ENCODE measurements around the gene OR4K13.

Gene OR4K13, protein sequence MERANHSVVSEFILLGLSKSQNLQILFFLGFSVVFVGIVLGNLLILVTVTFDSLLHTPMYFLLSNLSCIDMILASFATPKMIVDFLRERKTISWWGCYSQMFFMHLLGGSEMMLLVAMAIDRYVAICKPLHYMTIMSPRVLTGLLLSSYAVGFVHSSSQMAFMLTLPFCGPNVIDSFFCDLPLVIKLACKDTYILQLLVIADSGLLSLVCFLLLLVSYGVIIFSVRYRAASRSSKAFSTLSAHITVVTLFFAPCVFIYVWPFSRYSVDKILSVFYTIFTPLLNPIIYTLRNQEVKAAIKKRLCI

DNA sequence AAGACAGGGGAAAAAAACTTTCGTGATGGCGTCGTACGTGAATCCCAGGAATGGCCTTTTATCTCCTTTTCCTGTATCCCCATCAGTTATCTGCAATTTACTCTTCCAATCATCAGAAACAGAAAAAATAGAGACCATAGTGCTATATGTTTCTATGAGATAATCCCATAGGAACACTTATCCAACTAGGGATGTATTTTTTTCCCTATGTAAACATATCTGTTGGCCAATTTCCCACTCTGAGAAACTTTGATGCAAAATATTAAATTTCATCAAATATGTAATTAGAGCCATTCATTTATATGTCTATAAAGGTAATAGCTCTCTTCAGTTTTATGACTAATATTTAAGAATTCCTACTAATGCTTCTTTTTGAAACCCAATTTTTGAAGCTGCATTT is at the start of gene OR4K13:
TSS of gene OR4K13 (minus strand) at position 101 of the 400 bp plus-strand sequence. CDS start 1,280 bp downstream, outside the sequence.
- DNase-seq: no peak

DNA sequence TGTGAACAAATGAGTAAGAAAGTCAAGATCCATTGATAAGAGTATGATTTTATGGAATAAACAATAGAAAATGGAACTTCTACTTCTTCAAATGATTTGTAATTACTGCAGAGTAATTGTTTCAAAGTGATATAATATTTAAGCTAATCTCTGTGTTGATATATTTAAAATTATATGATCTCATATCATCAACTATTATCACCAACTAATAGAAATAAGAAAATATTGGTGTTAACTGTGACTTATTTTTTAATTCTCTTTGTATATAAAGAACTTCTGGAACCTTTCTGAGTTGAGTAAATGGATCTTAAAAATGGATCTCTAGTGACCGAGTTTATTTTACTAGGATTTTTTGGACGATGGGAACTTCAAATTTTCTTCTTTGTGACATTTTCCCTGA is 23.9 kb upstream of the OR4K13 start, which contains the start of gene OR4L1:
TSS of gene OR4L1 (plus strand) at position 301 of the 400 bp plus-strand sequence. CDS start at position 301, 0 bp downstream.
- DNase-seq: no peak

DNA sequence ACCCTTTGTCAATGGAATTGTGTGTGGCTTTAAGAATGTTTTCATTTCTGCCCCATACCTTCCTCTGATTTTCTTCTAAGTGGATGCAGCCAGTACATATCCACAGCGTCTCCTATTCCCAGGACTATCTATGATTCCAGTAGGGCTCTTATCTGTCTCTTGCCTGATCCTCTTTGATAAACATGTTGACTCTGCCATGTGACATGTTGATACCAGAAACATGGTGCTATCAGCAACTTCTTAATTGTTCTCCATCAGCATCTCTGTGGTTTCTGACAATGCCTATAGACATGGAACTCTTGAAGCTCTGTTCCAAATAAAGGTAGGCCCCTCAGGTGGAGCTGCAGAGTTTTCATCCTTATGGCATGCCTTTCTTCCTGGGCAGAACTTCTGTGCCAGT is 12.4 kb upstream of the OR4K13 start:
- no peak for DNase-seq

DNA sequence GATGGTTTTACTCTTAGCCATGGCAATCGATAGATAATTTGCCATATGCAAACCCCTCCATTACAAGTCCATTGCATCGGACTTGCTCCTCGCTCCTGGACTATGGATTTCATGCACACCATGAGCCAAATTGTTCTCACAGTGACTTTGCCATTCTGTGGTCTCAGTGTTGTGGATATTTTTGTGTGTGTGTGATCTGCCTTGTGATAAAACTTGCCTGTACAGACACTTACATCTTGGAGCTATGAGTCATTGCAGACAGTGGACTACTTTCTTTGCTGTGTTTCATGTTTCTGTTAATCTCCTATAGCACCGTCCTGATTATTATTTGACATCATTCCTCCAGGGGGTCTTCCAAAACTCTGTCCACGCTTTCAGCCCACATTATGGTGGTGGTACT is 8.4 kb upstream of the OR4K13 start:
- no peak for DNase-seq

DNA sequence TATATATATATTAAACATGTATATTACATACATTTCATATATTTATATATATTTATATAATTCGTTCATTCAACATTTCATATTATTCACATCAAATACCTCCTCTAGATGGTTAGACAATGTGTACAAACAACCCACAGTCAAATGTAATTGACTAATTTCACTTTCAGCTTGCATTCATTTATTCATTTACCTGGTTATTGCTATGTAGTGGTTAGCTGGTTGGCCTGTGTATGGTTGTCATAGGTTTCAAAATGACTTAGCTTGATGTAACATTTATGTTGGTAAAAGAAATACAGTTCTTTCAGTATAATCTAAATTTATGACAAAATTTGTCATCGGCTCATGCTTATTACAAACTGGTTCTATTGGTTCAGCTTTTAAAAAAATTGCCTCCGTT is 389 bp downstream of the OR4K13 start:
- no peak for DNase-seq

DNA sequence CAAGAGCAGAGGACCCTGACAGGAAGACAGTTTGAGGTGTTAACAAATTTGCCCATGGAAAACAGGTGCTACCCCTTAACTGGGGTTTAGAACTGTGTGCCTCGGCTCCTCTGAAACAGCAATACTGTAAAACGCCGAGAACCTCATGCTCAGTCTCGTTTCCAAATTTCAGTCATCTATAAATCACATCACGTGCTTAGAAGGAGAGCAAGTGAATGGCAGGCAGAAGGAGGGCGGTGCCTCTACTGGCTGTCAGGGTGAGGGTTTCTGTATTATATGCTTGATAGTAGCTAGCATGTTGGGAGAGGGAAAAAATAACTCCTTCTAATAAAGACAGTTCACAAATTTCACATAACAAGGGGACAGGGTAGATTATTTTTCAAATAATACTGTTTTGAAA is 4.8 kb downstream of the OR4K13 start:
- no peak for DNase-seq

DNA sequence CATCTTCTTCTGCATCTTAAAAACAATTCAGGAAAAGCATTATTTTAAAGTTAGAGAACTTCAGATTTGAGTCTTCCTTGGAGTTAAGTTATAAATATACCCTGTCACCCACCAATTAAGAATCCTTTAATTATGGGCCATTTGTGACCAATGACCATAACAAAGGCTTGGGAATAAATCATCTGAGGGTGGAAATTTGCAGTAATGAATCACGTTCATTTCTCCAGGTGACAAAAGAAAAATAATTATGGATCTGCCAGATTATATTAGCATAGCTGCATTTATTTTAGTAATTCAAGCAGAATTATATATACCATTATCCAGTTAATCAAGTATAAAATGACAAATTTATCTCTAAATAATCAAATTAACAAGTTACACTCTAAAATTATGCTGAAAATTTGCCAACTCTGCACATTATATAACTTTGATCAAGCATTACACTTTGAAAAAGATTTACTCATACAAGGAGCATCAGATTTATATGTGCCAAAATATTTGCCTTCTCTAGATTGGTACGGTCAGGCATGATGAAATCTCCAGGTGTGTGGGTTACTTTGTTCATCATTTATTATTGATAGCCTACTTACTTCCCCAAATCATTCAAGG is 16.5 kb downstream of the OR4K13 start, which contains the start of gene OR4K14:
TSS of gene OR4K14 (minus strand) at position 51 of the 609 bp plus-strand sequence. CDS start 4,114 bp downstream, outside the sequence.
- DNase-seq: no peak

DNA sequence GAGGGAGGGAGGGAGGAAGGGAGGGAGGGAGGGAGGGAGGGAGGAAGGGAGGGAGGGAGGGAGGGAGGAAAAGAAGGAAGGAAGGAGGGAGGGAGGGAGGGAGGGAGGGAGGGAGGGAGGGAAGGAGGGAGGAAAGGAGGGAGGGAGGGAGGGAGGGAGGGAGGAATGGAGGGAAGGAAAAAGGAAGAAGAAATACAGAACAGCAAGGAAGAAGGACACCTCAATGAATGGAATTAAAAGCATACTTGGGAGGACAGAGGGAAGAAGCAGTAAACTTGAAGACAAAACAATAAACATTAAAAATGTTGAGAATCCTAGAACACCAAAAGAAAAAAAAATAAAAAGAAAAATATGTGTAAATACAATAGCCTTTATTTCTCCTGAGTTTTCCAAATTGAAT is 27.7 kb downstream of the OR4K13 start:
- DNase-seq: no peak

DNA sequence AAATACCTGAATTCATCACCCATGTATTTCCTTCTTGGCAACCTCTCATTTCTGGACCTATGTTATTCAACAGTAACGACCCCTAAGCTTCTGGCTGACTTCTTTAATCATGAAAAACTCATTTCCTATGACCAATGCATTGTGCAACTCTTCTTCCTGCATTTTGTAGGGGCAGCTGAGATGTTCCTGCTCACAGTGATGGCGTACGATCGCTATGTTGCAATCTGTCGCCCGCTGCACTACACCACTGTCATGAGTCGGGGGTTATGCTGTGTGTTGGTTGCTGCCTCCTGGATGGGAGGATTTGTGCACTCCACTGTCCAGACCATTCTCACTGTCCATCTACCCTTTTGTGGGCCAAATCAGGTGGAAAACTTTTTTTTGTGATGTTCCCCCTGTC is 33.5 kb downstream of the OR4K13 start:
- DNase-seq: no peak

DNA sequence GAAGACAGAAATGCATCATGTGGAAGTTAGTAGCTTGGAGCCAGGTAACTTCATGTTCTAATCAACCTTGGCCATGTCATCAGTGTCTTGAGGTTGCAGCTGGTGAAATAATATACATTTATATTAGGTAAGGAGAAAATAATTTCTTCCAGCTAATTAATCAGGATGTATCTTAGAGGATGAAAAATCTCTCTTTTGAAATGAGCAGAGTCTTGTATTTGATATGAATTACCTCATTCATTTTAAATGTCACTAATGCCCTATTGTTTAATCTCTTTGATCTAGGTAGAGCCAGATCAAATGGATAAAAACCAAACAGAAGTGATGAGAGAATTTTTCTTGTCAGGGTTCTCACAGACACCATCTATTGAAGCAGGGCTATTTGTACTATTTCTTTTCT is 34.0 kb downstream of the OR4K13 start, which contains the start of gene OR4Q2:
TSS of gene OR4Q2 (plus strand) at position 301 of the 400 bp plus-strand sequence.
- no peak for DNase-seq

DNA sequence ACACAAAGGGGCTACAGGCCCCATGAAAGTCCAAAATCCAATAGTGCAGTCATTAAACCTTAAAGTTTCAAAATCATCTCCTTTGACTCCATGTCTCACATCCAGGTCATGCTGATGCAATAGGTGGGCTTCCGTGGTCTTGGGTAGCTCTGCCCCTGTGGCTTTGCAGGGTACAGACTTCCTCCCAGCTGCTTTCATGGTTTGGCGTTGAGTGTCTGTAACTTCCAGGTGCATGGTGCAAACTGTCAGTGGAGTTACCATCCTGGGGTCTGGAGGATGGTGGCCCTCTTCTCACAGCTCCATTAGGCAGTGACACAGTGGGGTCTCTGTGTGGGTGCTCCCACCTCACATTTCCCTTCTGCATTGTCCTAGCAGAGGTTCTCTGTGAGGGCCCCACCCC is 42.4 kb downstream of the OR4K13 start:
- no peak for DNase-seq
